ENCODE data around the gene APOA5. TPM values are rescaled to one million over a fixed set of nuclear protein-coding genes. Genes with fewer than 3 reads are reported as not detected.

Gene APOA5
- total and polyA plus RNA-seq, 2 of the 8 experiments (the other 6 are each of a cell fraction or from before 2014, with no cell fraction given), result 0.08 to 0.15 TPM

- Histone ChIP-seq H3K9ac (replicated peaks in 1 of 4; ENCODE audit: extremely low read depth in 1 of 4, low read depth in 3 of 4, low read length in 3 of 4) (no peak overlapping the region), H3K18ac (ENCODE audit: extremely low read depth, low read length) (no peak overlapping the region), H4K91ac (replicated peaks; ENCODE audit: insufficient read length, low read length) (no peak overlapping the region), H3K79me2 (ENCODE audit: control insufficient read depth in 1 of 2, insufficient read depth in 2 of 2, low read length in 2 of 2) (no peaks in the 10 kb centered on the region), H2AFZ (ENCODE audit: low read length) (no peak overlapping the region), H2BK5ac (ENCODE audit: low read depth, low read length) (no peak overlapping the region), H3K23me2 (ENCODE audit: low read depth, low read length) (no peaks in the 10 kb centered on the region), H3K27ac (ENCODE audit: low read depth, low read length) (no peak overlapping the region), H3K4me2 (ENCODE audit: insufficient read depth in 1 of 2, low read depth in 2 of 2, low read length in 2 of 2) (no peak overlapping the region), H3K4ac (replicated peaks; ENCODE audit: insufficient read length, low read depth, low read length) (no peak overlapping the region), H2BK120ac (replicated peaks; ENCODE audit: low read depth, low read length) (no peak overlapping the region), H3K4me3 (ENCODE audit: extremely low read depth in 1 of 4, insufficient read depth in 2 of 4, low read depth in 3 of 4, low read length in 4 of 4) (no peak overlapping the region), H4K5ac (ENCODE audit: insufficient read length, low read depth, low read length) (no peak overlapping the region), H3K14ac (ENCODE audit: insufficient read length) (no peak overlapping the region), H2BK20ac (ENCODE audit: low read length) (no peak overlapping the region), H4K8ac (ENCODE audit: extremely low read depth, insufficient read depth, low read length) (no peak overlapping the region), H2BK12ac (ENCODE audit: low read depth, low read length) (no peak overlapping the region), H3K9me3 (ENCODE audit: insufficient read depth in 2 of 2, low read depth in 1 of 2, low read length in 1 of 2) (no peaks in the 10 kb centered on the region), H3K36me3 (ENCODE audit: control insufficient read depth in 2 of 4, insufficient read depth in 4 of 4, low read length in 3 of 4) (no peaks in the 10 kb centered on the region), H2BK15ac (ENCODE audit: low read length) (no peak overlapping the region), H3K23ac (ENCODE audit: insufficient read length) (no peak overlapping the region), H3K56ac (replicated peaks; ENCODE audit: insufficient read length, low read depth, low read length) (no peak overlapping the region), H2AK5ac (ENCODE audit: low read depth, low read length) (no peak overlapping the region), H3K27me3 (replicated peaks in 1 of 4; ENCODE audit: control insufficient read depth in 3 of 4, extremely low read depth in 1 of 4, insufficient read depth in 3 of 4, low read length in 3 of 4) (no peaks in the 10 kb centered on the region), H3K4me1 (replicated peaks in 1 of 4; ENCODE audit: control insufficient read depth in 3 of 4, insufficient read depth in 4 of 4, low read length in 3 of 4) (no peaks in the 10 kb centered on the region), H3K79me1 (ENCODE audit: low read depth, low read length) (no peaks in the 10 kb centered on the region), H4K20me1 (replicated peaks in 1 of 2; ENCODE audit: control insufficient read depth in 1 of 2, insufficient read depth in 2 of 2, low read length in 2 of 2) (no peaks in the 10 kb centered on the region)
- ChIA-PET POLR2A (ENCODE audit: partially characterized antibody) (no interaction called here), CTCF (ENCODE audit: partially characterized antibody) (interaction anchor here (1.0 to 6.9 kb wide), 4 partner anchors 10 to 71 kb away, joined by 3 to 60 read pairs (median 30); partner anchors contain the start of genes APOA1, APOA5 and ZPR1)
- TF ChIP-seq CBX8 (IDR thresholded peaks at IDR 0.05; ENCODE audit: borderline replicate concordance, low read depth, low read length) (no peak), ZNF274 (IDR thresholded peaks at IDR 0.05; ENCODE audit: borderline replicate concordance, extremely low read depth, low read length) (no peak), POU5F1 (IDR thresholded peaks at IDR 0.05; ENCODE audit: low read depth, low read length) (no peak), EGR1 (IDR thresholded peaks at IDR 0.05; ENCODE audit: borderline replicate concordance, low read depth, low read length) (no peak), CEBPB (IDR thresholded peaks at IDR 0.05; ENCODE audit: low read depth, low read length) (no peak)
- WGBS, 2 experiments (ENCODE audit: extremely low coverage in 1 of 2, insufficient coverage in 1 of 2, insufficient read length in 1 of 2, insufficient replicate concordance in 2 of 2, low coverage in 1 of 2, low lambda C conversion rate in 2 of 2, missing lambda C conversion rate in 1 of 2), result 79% methylated on average over 5 of the region's 5 CpGs; no CpG with 5 or more reads in 1 of the 2 experiments
- DNase-seq (ENCODE audit: low read depth in 1 of 2, low spot score in 2 of 2) (no peak), FAIRE-seq (no peak)
These were observed 33.8 kb upstream of the APOA5 start for GRCh38 chr11:116825434-116825833.

Measured in H1 (cell line).